ENCODE results near the gene ZFHX3.

GRCh38 chr16:72789465-72789864, 258.5 kb downstream of the ZFHX3 start:
- TF ChIP-seq CTCF (IDR thresholded peaks at IDR 0.05 in 2 of 3, conservative IDR thresholded peaks at IDR 0.05 in 1 of 3; ENCODE audit: insufficient read depth in 2 of 3, low read depth in 1 of 3, low read length in 3 of 3), result no peak
- no peak for TF ChIP-seq XRCC5 (IDR thresholded peaks at IDR 0.05; ENCODE audit: low read depth, low read length)
- TF ChIP-seq HBP1 (CRISPR knock-in tag; IDR thresholded peaks at IDR 0.05), result no peak
- no peak for TF ChIP-seq BRF1 (IDR thresholded peaks at IDR 0.05; ENCODE audit: borderline replicate concordance, extremely low read depth, insufficient read length)
- TF ChIP-seq POLR2A (conservative IDR thresholded peaks at IDR 0.05), result no peak

Measured in K562 (cell line).